ENCODE results near the gene HAND1. TPM values are rescaled to one million over a fixed set of nuclear protein-coding genes. Genes with fewer than 3 reads are reported as not detected.
A peak's percentile ranks its signal among the peaks of the same experiment; 100 is the strongest.

HAND1 gene
- total RNA-seq, 1 donor from 2014 or later, result not detected

DNA sequence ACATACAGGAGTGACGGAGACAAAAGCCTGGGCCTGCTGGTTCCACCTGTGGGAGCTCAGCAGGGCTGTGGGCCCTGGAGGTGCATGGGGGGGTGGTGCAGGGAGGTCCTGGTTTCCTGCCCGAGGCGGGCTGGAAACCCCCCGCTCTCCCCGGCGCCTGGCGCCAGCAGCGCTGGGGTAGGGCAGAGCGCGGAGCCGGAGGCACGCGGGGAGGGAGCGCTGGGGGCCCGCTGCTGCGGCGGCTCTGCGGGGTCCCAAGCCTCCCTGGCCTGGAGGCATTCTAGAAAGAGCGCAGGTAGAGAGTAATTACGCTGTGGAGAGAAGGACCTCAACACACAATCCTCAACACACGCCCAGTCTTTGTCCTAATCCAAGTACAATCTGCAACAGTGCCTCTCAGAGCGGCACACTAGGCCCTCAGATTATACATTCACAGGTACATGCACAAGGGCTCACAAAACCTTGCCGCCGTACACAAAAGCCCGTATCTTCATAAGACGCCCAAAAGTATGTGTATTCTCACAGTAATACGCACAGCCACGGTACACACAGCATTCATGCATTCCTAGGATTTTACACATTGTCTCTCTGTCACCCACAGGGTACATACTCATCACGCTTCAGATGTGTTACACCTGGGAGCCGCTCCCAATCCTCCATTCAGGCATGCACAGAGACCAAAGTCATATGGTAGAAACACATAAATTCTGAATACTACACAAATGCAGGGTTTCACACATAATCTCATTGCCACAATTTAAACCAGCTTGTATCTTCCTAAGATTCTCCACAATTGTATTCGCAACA lies 2.1 kb upstream of the HAND1 start:
- Mint-ChIP-seq H3K27me3 (ENCODE audit: low read depth) (peaks cover 90% of the 10 kb centered on the region), H3K36me3 (ENCODE audit: low read depth) (no peaks in the 10 kb centered on the region), H3K4me3 (ENCODE audit: unreplicated experiment) (no peak overlapping the region), H3K4me1 (ENCODE audit: low read depth) (peaks cover 26% of the 10 kb centered on the region), H3K9me3 (ENCODE audit: low read depth) (no peaks in the 10 kb centered on the region), H3K27ac (ENCODE audit: unreplicated experiment) (no peak overlapping the region)
- TF ChIP-seq, protein P1, sequence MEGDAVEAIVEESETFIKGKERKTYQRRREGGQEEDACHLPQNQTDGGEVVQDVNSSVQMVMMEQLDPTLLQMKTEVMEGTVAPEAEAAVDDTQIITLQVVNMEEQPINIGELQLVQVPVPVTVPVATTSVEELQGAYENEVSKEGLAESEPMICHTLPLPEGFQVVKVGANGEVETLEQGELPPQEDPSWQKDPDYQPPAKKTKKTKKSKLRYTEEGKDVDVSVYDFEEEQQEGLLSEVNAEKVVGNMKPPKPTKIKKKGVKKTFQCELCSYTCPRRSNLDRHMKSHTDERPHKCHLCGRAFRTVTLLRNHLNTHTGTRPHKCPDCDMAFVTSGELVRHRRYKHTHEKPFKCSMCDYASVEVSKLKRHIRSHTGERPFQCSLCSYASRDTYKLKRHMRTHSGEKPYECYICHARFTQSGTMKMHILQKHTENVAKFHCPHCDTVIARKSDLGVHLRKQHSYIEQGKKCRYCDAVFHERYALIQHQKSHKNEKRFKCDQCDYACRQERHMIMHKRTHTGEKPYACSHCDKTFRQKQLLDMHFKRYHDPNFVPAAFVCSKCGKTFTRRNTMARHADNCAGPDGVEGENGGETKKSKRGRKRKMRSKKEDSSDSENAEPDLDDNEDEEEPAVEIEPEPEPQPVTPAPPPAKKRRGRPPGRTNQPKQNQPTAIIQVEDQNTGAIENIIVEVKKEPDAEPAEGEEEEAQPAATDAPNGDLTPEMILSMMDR (IDR thresholded peaks at IDR 0.05), result no peak
- no peak for DNase-seq (ENCODE audit: low spot score)

DNA sequence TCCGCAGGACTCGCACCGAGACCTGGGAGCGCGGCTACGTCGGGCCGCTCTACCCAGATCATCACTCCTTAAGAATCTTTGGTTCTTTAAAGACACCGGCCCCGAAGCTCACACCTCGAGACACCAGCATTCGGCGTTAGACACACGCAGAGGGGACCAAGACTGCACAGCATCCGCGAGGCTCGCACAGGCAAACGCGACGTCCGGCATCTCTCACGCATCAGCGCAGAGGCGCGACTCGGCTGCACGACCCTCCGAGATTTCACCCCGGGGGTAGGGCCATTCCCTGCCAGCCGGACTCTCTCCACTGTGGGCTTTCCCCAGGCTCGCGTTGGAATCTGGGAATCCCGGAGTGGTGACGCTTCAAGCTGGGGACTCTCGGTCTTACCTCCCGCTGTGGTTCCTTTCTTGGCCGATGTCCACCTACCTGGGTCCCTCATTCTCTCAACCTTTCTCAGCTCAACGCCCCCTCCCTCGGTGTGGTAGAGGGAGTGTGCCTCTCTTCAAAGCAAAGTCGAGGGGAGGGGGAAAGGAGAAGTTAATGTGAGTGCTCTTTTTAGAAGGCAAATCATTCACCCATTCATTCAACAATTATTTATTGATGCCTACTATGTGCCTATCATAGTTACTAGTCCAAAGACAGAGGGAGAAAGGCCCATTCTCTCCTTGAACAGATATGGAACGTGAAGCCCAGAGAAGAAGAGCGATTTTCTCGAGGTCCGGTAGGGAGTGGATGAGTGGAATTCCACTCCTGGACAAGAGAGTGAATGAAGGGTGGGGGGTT lies 1.3 kb upstream of the HAND1 start:
- H3K36me3 Mint-ChIP-seq (ENCODE audit: low read depth), result peaks cover 2% of the 10 kb centered on the region
- DNase-seq (ENCODE audit: low spot score), result no peak
- no peak overlapping the region for H3K27ac Mint-ChIP-seq (ENCODE audit: unreplicated experiment)
- H3K4me3 Mint-ChIP-seq (ENCODE audit: unreplicated experiment), result no peak overlapping the region
- TF ChIP-seq, protein P1 (IDR thresholded peaks at IDR 0.05), result no peak
- peaks cover 26% of the 10 kb centered on the region for H3K4me1 Mint-ChIP-seq (ENCODE audit: low read depth)
- H3K27me3 Mint-ChIP-seq (ENCODE audit: low read depth), result peaks cover 90% of the 10 kb centered on the region
- no peaks in the 10 kb centered on the region for H3K9me3 Mint-ChIP-seq (ENCODE audit: low read depth)

DNA sequence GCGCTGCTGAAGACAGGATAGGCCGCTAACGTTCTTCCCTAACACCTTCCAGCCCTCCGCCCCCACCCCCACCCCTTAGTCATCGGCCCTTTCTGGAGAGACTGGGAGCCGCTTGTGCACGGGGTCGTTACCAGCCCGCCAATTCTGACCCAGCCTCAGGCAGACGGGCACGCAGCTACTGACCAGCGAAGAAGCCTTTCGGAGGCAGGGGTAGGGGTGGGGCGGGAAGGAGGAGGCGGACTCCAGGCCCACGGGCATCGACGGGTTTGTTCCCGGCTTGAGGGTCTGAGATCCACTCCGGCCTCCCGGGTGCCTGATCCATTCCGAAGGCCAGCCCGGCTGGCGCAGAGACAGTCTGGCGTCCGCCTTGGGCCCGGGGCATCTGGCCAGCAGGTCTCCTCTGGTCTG lies 729 bp upstream of the HAND1 start:
- no peaks in the 10 kb centered on the region for H3K9me3 Mint-ChIP-seq (ENCODE audit: low read depth)
- H3K4me1 Mint-ChIP-seq (ENCODE audit: low read depth), result peaks cover 29% of the 10 kb centered on the region
- no peak for DNase-seq (ENCODE audit: low spot score)
- TF ChIP-seq, protein P1 (IDR thresholded peaks at IDR 0.05), result no peak
- peaks cover 90% of the 10 kb centered on the region for H3K27me3 Mint-ChIP-seq (ENCODE audit: low read depth)
- no peak overlapping the region for H3K27ac Mint-ChIP-seq (ENCODE audit: unreplicated experiment)
- H3K36me3 Mint-ChIP-seq (ENCODE audit: low read depth), result peaks cover 2% of the 10 kb centered on the region
- H3K4me3 Mint-ChIP-seq (ENCODE audit: unreplicated experiment), result no peak overlapping the region

DNA sequence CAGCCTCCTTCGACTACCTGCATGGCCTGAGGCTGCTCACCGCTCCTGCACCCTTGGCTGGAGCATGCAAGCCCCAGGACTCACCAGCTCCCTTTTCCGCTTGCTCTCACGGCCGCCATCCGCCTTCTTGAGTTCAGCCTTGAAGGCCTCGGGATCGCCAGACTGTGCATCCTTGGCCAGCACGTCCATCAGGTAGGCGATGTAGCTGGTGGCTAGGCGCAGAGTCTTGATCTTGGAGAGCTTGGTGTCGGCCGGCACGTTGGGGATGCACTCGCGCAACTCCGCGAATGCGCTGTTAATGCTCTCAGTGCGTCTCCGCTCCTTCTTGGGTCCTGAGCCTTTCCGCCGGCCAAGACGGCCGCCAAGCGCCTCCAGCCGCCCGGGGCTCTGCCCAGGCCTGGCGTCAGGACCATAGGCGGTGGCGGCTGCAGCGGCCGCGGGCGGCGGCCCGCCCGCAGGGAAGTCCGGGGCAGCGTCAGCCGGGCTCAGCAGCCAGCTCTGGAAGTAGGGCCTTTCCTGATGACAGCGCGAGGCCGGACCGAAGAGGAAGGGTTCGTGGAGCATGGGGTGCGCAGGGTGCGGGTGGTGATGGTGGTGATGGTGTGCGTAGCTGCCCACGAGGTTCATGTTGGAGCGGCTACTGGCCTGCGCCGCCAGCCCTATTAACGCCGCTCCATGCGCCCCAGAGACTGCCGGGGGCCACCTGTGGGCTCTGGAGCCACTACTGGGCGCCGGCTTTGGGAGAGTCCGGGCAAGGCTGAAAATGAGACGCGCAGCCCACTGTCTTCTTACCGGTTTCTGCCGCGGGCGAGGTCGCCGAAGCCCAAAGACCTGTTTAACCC lies 424 bp downstream of the HAND1 start:
- Mint-ChIP-seq H3K4me3 (ENCODE audit: unreplicated experiment) (peak overlapping the region; percentile 55), H3K27ac (ENCODE audit: unreplicated experiment) (no peak overlapping the region), H3K36me3 (ENCODE audit: low read depth) (peaks cover 3% of the 10 kb centered on the region), H3K27me3 (ENCODE audit: low read depth) (peaks cover 90% of the 10 kb centered on the region), H3K4me1 (ENCODE audit: low read depth) (peaks cover 36% of the 10 kb centered on the region), H3K9me3 (ENCODE audit: low read depth) (no peaks in the 10 kb centered on the region)
- TF ChIP-seq, protein P1 (IDR thresholded peaks at IDR 0.05), result no peak
- no peak for DNase-seq (ENCODE audit: low spot score)
